Renal pelvis (tissue), 4 donors: ENCODE results near the gene RAP1B. TPM values are rescaled to one million over a fixed set of nuclear protein-coding genes. Genes with fewer than 3 reads are reported as not detected.
"Not testable (repeated sequence)": the region's sequence is repeated elsewhere in the genome, so short reads cannot be mapped to it uniquely, and the experiment has no call there.

Experiments
- DNase-seq: peaks from one replicate; pipeline ENCODE4 v3.0.0-alpha.2; 2013
- polyA plus RNA-seq, 3 donors: library from polyadenylated mRNA; unstranded; fragments of 120-200 nt; gene quantifications; one replicate each; pipeline ENCODE4 v1.2.1, GENCODE V29; 2013; ENCODE audit not compliant: insufficient read length in 3 of 3

Gene RAP1B
- polyA plus RNA-seq, 3 donors = 155 to 166 (median 166) TPM

GRCh38 chr12:68630050-68630449, 19.4 kb downstream of the RAP1B start:
- no peak for DNase-seq

GRCh38 chr12:68630598-68630997, 19.9 kb downstream of the RAP1B start:
- DNase-seq = no peak

- DNase-seq = no peak
These were observed 20.5 kb downstream of the RAP1B start for GRCh38 chr12:68631227-68631626.

- DNase-seq = no peak
These were observed 21.8 kb downstream of the RAP1B start for GRCh38 chr12:68632486-68632885.

- no peak for DNase-seq
These were observed 23.2 kb downstream of the RAP1B start for GRCh38 chr12:68633614-68634558.

- DNase-seq = no peak
These were observed 25.6 kb downstream of the RAP1B start for GRCh38 chr12:68636268-68636667.

- DNase-seq = not testable (repeated sequence)
These were observed 26.7 kb downstream of the RAP1B start for GRCh38 chr12:68637439-68637838.

- no peak for DNase-seq
These were observed 27.5 kb downstream of the RAP1B start for GRCh38 chr12:68638171-68638570.

GRCh38 chr12:68638721-68639395, 28.2 kb downstream of the RAP1B start:
- DNase-seq = no peak

GRCh38 chr12:68639396-68639767, 28.7 kb downstream of the RAP1B start:
- no peak for DNase-seq

GRCh38 chr12:68641138-68641537, 30.4 kb downstream of the RAP1B start:
- no peak for DNase-seq

- DNase-seq = no peak
These were observed 35.8 kb downstream of the RAP1B start for GRCh38 chr12:68646484-68646883.

GRCh38 chr12:68647507-68647906, 36.8 kb downstream of the RAP1B start:
- DNase-seq = no peak

- no peak for DNase-seq
These were observed 37.5 kb downstream of the RAP1B start for GRCh38 chr12:68648179-68648578.

- DNase-seq = no peak
These were observed 54.4 kb downstream of the RAP1B start for GRCh38 chr12:68665016-68665569.

- DNase-seq = no peak
These were observed 56.6 kb downstream of the RAP1B start for GRCh38 chr12:68667291-68667690.

GRCh38 chr12:68667896-68668295, 57.2 kb downstream of the RAP1B start:
- peak; percentile 4 for DNase-seq

- no peak for DNase-seq
These were observed 60.5 kb downstream of the RAP1B start for GRCh38 chr12:68671179-68671578.

- no peak for DNase-seq
These were observed 63.1 kb downstream of the RAP1B start for GRCh38 chr12:68673788-68674187.

- no peak for DNase-seq
These were observed 63.7 kb downstream of the RAP1B start for GRCh38 chr12:68674376-68674775.

GRCh38 chr12:68675101-68675842, 64.6 kb downstream of the RAP1B start:
- DNase-seq = no peak

GRCh38 chr12:68676854-68677253, 66.2 kb downstream of the RAP1B start:
- not testable (repeated sequence) for DNase-seq
